HCT116 (cell line): ENCODE measurements around the gene IMPDH1. TPM values are rescaled to one million over a fixed set of nuclear protein-coding genes. Genes with fewer than 3 reads are reported as not detected.

Experiments used
- ATAC-seq: fragments of 200-7000 bp; cut with Tn5 transposase; 2 replicates; pipeline ENCODE4 v1.9.1; 2020; ENCODE audit warnings: mild to moderate bottlenecking, moderate library complexity
- BruUV-seq: library from RNA; stranded (reverse); fragments of 400-500 nt; replicated peaks from 2 replicates; lab custom pipeline; 2021; lab: Mats Ljungman, UMichigan
- CTCF ChIA-PET: fragments of 300-600 bp; sonication (Branson Sonifier 250); formaldehyde crosslinking; loops from one replicate; lab custom pipeline; 2021; ENCODE audit warnings: antibody characterized with exemption; lab: Charles Lee
- POLR2A ChIA-PET: fragments of 300-600, 350-600 bp; sonication (Branson Sonifier 250); formaldehyde crosslinking; loops from one replicate; lab custom pipeline; 2021; ENCODE audit warnings: antibody characterized with exemption; lab: Charles Lee
- RAD21 ChIA-PET, 2 experiments: fragments of 300-600 bp; sonication (Branson Sonifier 250); formaldehyde crosslinking; loops; one replicate each; lab custom pipeline; 2023; ENCODE audit warnings: low total read pairs in 2 of 2; ENCODE audit not compliant: uncharacterized antibody in 2 of 2, unreplicated experiment in 2 of 2, low non-redundant PET in 1 of 2; lab: Charles Lee
- DNase-seq: peaks from one replicate; pipeline ENCODE4 v3.0.0-alpha.2; 2010; ENCODE audit warnings: low read depth, low spot score
- H2AFZ ChIP-seq: fragments of 200-600 bp; shearing (Covaris generic), sonication (generic); 2 replicates; pipeline ENCODE4 v1.6.1; 2017; ENCODE audit warnings: low read depth, mixed run types, mixed read lengths, antibody characterized with exemption, low read length; ENCODE audit not compliant: poor library complexity, severe bottlenecking
- H3K27ac ChIP-seq: 2 replicates; pipeline ENCODE4 v1.5.1; 2012; ENCODE audit warnings: low read depth, low read length
- H3K27me3 ChIP-seq: fragments of 200-600 bp; sonication (generic); 2 replicates; pipeline ENCODE4 v1.6.1; 2016; ENCODE audit warnings: mixed run types, low read length, mixed read lengths; ENCODE audit not compliant: insufficient read depth
- H3K36me3 ChIP-seq, 2 experiments: fragments of 200-500 bp in 1 of 2; fragments of 200-600 bp in 1 of 2; sonication (Bioruptor generic) in 1 of 2; sonication (generic) in 1 of 2; 2 replicates each; pipeline versions ENCODE4 v1.5.1 to v1.6.1; 2014 to 2016; ENCODE audit warnings: low read length in 2 of 2, inconsistent platforms in 1 of 2, mixed read lengths in 1 of 2, mixed run types in 1 of 2; ENCODE audit not compliant: insufficient read depth in 2 of 2, control insufficient read depth in 1 of 2
- H3K4me1 ChIP-seq, 2 experiments: fragments of 200-600 bp in 1 of 2; sonication (generic) in 1 of 2; 2 replicates each; pipeline versions ENCODE4 v1.5.1 to v1.6.1; 2012 to 2017; ENCODE audit warnings: low read length in 2 of 2, inconsistent platforms in 1 of 2, mild to moderate bottlenecking in 1 of 2, mixed read lengths in 1 of 2, mixed run types in 1 of 2, moderate library complexity in 1 of 2; ENCODE audit not compliant: insufficient read depth in 2 of 2, control insufficient read depth in 1 of 2
- H3K4me2 ChIP-seq: fragments of 200-600 bp; sonication (generic); 2 replicates; pipeline ENCODE4 v1.6.1; 2017; ENCODE audit warnings: mixed run types, low read length, mixed read lengths
- H3K4me3 ChIP-seq, 2 experiments: fragments of 200-600 bp in 1 of 2; sonication (generic) in 1 of 2; replicated peaks in 1 of 2; 2 replicates each; pipeline ENCODE4 v1.5.1; 2011 to 2016; ENCODE audit warnings: low read length in 2 of 2, control low read depth in 1 of 2, low read depth in 1 of 2, mild to moderate bottlenecking in 1 of 2, mixed read lengths in 1 of 2, mixed run types in 1 of 2
- H3K79me2 ChIP-seq: fragments of 200-600 bp; sonication (generic); 2 replicates; pipeline ENCODE4 v1.6.1; 2017; ENCODE audit warnings: mild to moderate bottlenecking, mixed run types, low read length, moderate library complexity, mixed read lengths; ENCODE audit not compliant: insufficient read depth
- H3K9ac ChIP-seq: fragments of 200-600 bp; sonication (generic); 2 replicates; pipeline ENCODE4 v1.6.1; 2016; ENCODE audit warnings: low read length, mixed read lengths
- H3K9me2 ChIP-seq: fragments of 200-600 bp; sonication (generic), shearing (Covaris generic); 2 replicates; pipeline ENCODE4 v1.6.1; 2017; ENCODE audit warnings: mixed run types, mild to moderate bottlenecking, moderate library complexity; ENCODE audit not compliant: insufficient read depth
- H3K9me3 ChIP-seq, 2 experiments: fragments of 200-500 bp in 1 of 2; fragments of 200-600 bp in 1 of 2; sonication (Bioruptor generic) in 1 of 2; sonication (generic) in 1 of 2; 2 replicates each; pipeline ENCODE4 v1.6.1; 2014 to 2017; ENCODE audit warnings: low read length in 2 of 2, mixed read lengths in 2 of 2, inconsistent platforms in 1 of 2, low read depth in 1 of 2, mild to moderate bottlenecking in 1 of 2, mixed run types in 1 of 2, moderate library complexity in 1 of 2; ENCODE audit not compliant: control insufficient read depth in 1 of 2, insufficient read depth in 1 of 2
- H4K20me1 ChIP-seq: fragments of 200-600 bp; sonication (generic), shearing (Covaris generic); 2 replicates; pipeline ENCODE4 v1.6.1; 2017; ENCODE audit warnings: mixed run types, mild to moderate bottlenecking, moderate library complexity; ENCODE audit not compliant: insufficient read depth
- CTCF ChIP-seq, 3 experiments: fragments of 200-600 bp in 1 of 3; sonication (generic) in 1 of 3; IDR thresholded peaks in 2 of 3; conservative IDR thresholded peaks in 1 of 3; 2 replicates each; pipeline ENCODE4 v1.5.1; 2012 to 2017; ENCODE audit warnings: low read depth in 2 of 3, low read length in 2 of 3, antibody characterized with exemption in 1 of 3, borderline replicate concordance in 1 of 3, control low read depth in 1 of 3, mild to moderate bottlenecking in 1 of 3, mixed read lengths in 1 of 3, mixed run types in 1 of 3, moderate library complexity in 1 of 3; ENCODE audit not compliant: insufficient read depth in 1 of 3
- EGR1 ChIP-seq: IDR thresholded peaks from 2 replicates; pipeline ENCODE4 v1.6.1; 2012; ENCODE audit warnings: low read depth
- ELF1 ChIP-seq: IDR thresholded peaks from 2 replicates; pipeline ENCODE4 v1.6.1; 2012; ENCODE audit warnings: low read depth, borderline replicate concordance
- EZH2 ChIP-seq: fragments of 200-600 bp; sonication (generic); IDR thresholded peaks from 2 replicates; pipeline ENCODE4 v1.6.1; 2017; ENCODE audit warnings: antibody characterized with exemption, mixed run types
- EZH2phosphoT487 ChIP-seq: fragments of 200-600 bp; IDR thresholded peaks from 2 replicates; pipeline ENCODE4 v1.6.1; 2018; ENCODE audit warnings: antibody characterized with exemption, borderline replicate concordance
- FOSL1 ChIP-seq: IDR thresholded peaks from 2 replicates; pipeline ENCODE4 v1.6.1; 2012; ENCODE audit warnings: low read depth
- JUND ChIP-seq: IDR thresholded peaks from 2 replicates; pipeline ENCODE4 v1.6.1; 2012
- POLR2A ChIP-seq: IDR thresholded peaks from 2 replicates; pipeline ENCODE4 v1.7.0; 2011; ENCODE audit warnings: borderline replicate concordance; ENCODE audit not compliant: insufficient read depth, insufficient read length; ENCODE audit errors: extremely low read depth
- POLR2AphosphoS5 ChIP-seq: IDR thresholded peaks from 2 replicates; pipeline ENCODE4 v1.6.1; 2011; ENCODE audit warnings: mild to moderate bottlenecking, low read depth, low read length, moderate library complexity
- RAD21 ChIP-seq: IDR thresholded peaks from 2 replicates; pipeline ENCODE4 v1.6.1; 2012; ENCODE audit warnings: low read depth, mild to moderate bottlenecking
- REST ChIP-seq: IDR thresholded peaks from 2 replicates; pipeline ENCODE4 v1.6.1; 2012; ENCODE audit warnings: low read depth
- SIN3A ChIP-seq: IDR thresholded peaks from 2 replicates; pipeline ENCODE4 v1.6.1; 2012; ENCODE audit warnings: low read depth
- TCF7L2 ChIP-seq: IDR thresholded peaks from 2 replicates; pipeline ENCODE4 v1.7.0; 2011; ENCODE audit warnings: borderline replicate concordance, inconsistent platforms; ENCODE audit not compliant: insufficient read depth, insufficient read length; ENCODE audit errors: extremely low read depth
- YY1 ChIP-seq: IDR thresholded peaks from 2 replicates; pipeline ENCODE4 v1.6.1; 2011; ENCODE audit warnings: low read length, low read depth, moderate library complexity, mild to moderate bottlenecking; ENCODE audit not compliant: insufficient replicate concordance; ENCODE audit errors: extremely low read depth
- ZBTB33 ChIP-seq: IDR thresholded peaks from 2 replicates; pipeline ENCODE4 v1.6.1; 2011; ENCODE audit warnings: mild to moderate bottlenecking, low read length, moderate library complexity; ENCODE audit not compliant: insufficient replicate concordance; ENCODE audit errors: extremely low read depth
- intact Hi-C: fragments of 100-400 bp; cut with micrococcal nuclease; formaldehyde crosslinking; loops from 2 replicates; pipeline ENCODE4 v1.10.0; 2022
- total RNA-seq: library from RNA; stranded (reverse); gene quantifications from one replicate; pipeline ENCODE4 v1.2.1, GENCODE V29; 2021; ENCODE audit not compliant: unreplicated experiment
- TF ChIP-seq, protein P1 (sequence below): IDR thresholded peaks from 2 replicates; pipeline ENCODE4 v1.6.1; 2012
- TF ChIP-seq, protein P2 (sequence below): IDR thresholded peaks from 2 replicates; pipeline ENCODE4 v1.6.1; 2012

IMPDH1 gene
- total RNA-seq, 1 experiment from 2014 or later: 98.2 TPM

DNA sequence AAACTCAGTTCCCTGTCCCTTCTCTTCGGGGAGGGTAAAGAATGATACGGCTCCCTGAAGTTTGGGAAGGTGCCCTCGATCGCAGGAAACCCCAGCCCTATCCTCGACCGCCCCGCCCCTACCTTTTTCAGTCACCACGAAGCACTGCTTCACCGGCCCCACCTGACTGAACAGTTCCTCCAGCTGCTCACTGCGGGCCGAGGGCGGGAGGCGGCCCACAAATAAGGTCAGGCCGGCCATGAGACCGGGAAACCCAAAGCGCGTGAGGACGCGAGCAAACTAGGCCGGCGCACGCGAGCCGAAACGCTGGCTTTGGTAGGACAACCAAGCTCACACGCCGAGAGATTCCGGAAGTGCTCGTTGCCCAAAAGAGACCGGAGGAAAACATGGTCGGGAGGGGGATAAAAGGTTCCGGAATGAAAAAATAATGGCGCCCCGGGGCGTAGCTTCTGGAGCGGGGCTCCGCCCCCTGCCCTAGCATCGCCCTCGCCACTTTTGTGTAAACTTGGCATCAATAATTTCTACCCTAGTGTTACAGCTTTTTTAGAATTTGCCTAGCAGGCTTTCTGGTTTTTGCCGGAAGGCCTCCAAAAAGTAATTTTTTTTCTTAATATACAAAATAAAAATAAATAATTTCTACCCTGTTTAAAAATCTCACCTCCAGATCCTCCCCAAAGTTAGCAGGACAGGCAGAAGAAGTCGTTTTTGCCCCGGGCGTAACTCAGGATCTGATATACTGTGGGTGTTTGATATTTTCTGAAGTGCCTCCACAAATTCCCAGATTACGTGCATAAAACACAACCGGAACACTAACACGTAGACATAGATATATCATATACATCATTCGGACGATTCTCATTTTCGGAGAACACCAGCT is 66.0 kb downstream of the IMPDH1 start, which contains the start of gene RBM28:
Gene RBM28, minus strand, starts transcription at position 355 of the 877 bp plus-strand sequence. Its CDS starts 115 bp downstream, at position 240.
- Histone ChIP-seq H3K9me2 (no peaks in the 10 kb centered on the region), H3K27ac (peak within 1 kb of the TSS; percentile 71), H3K4me1 (peaks cover 9 to 18% of the 10 kb centered on the region in 2 experiments), H3K79me2 (peaks cover 49% of the 10 kb centered on the region), H3K36me3 (peaks cover 2 to 10% of the 10 kb centered on the region in 2 experiments; a peak in 3 of 4 replicates), H2AFZ (peak within 1 kb of the TSS; percentile 100), H3K9ac (peak within 1 kb of the TSS; percentile 93), H3K4me2 (peak within 1 kb of the TSS; percentile 75), H3K27me3 (no peaks in the 10 kb centered on the region), H3K4me3 (peak within 1 kb of the TSS; percentile 83 to 92), H4K20me1 (no peaks in the 10 kb centered on the region), H3K9me3 (no peaks in the 10 kb centered on the region)
- ChIA-PET RAD21 (no interaction called here), CTCF (interaction anchor here (0.8 to 2.5 kb wide), 4 partner anchors 37 to 117 kb away, joined by 3 to 9 read pairs (median 6); no protein-coding TSS in a partner anchor), POLR2A (interaction anchor here (0.7 to 1.0 kb wide), 3 partner anchors 13 to 67 kb away, joined by 3 read pairs; no protein-coding TSS in a partner anchor)
- DNase-seq (peak; percentile 87), ATAC-seq (peak; percentile 91)
- BruUV-seq: no TSS peak
- intact Hi-C loops: no loop called here
- TF ChIP-seq EZH2 (no peak), EGR1 (peak; percentile 58), FOSL1 (no peak), ZBTB33 (peak; percentile 21), CTCF (IDR thresholded peaks at IDR 0.05 in 2 of 3, conservative IDR thresholded peaks at IDR 0.05 in 1 of 3; ENCODE audit: borderline replicate concordance in 1 of 3, insufficient read depth in 1 of 3, low read depth in 2 of 3, low read length in 2 of 3) (no peak), EZH2phosphoT487 (no peak), SIN3A (peak; percentile 98), YY1 (peak; percentile 97), RAD21 (no peak), REST (no peak), JUND (peak; percentile 38; the same call in 1 of the 2 replicates), POLR2A (peak; percentile 65), POLR2AphosphoS5 (peak; percentile 98), TCF7L2 (peak; percentile 14), ELF1 (peak; percentile 59; the same call in 1 of the 2 replicates)
- TF ChIP-seq, protein P1, sequence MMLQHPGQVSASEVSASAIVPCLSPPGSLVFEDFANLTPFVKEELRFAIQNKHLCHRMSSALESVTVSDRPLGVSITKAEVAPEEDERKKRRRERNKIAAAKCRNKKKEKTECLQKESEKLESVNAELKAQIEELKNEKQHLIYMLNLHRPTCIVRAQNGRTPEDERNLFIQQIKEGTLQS: no peak
- TF ChIP-seq, protein P2, sequence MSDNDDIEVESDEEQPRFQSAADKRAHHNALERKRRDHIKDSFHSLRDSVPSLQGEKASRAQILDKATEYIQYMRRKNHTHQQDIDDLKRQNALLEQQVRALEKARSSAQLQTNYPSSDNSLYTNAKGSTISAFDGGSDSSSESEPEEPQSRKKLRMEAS: peak; percentile 98
